Upper lobe of left lung (tissue), 6 donors: ENCODE results near the gene NMT2. TPM values are rescaled to one million over a fixed set of nuclear protein-coding genes. Genes with fewer than 3 reads are reported as not detected.
A peak's percentile ranks its signal among the peaks of the same experiment; 100 is the strongest.
"Not testable (repeated sequence)": the region's sequence is repeated elsewhere in the genome, so short reads cannot be mapped to it uniquely, and the experiment has no call there.

ENCODE experiments used
- ATAC-seq, 2 donors: fragments of 200-7000 bp; cut with Tn5 transposase; one replicate each; pipeline ENCODE4 v1.9.1; 2022; ENCODE audit warnings: mild to moderate bottlenecking in 2 of 2, moderate library complexity in 2 of 2; ENCODE audit not compliant: low FRiP score in 2 of 2
- DNase-seq, 2 donors: peaks; one replicate each; pipeline ENCODE4 v3.0.0-alpha.2; 2019 to 2020
- H3K27ac ChIP-seq, 4 donors: fragments of 200-600 bp; sonication (generic); one replicate each; pipeline ENCODE4 v1.5.1; 2016 to 2019
- H3K27me3 ChIP-seq, 4 donors: fragments of 200-600 bp; sonication (generic); one replicate each; pipeline ENCODE4 v1.5.1; 2017 to 2019
- H3K36me3 ChIP-seq, 4 donors: fragments of 200-600 bp; sonication (generic); one replicate each; pipeline ENCODE4 v1.5.1; 2016 to 2019
- H3K4me1 ChIP-seq, 4 donors: fragments of 200-600 bp; sonication (generic); one replicate each; pipeline ENCODE4 v1.5.1; 2018 to 2019
- H3K4me3 ChIP-seq, 4 donors: fragments of 200-600 bp; sonication (generic); one replicate each; pipeline ENCODE4 v1.5.1; 2017 to 2019; ENCODE audit warnings: mild to moderate bottlenecking in 2 of 4, moderate library complexity in 1 of 4
- H3K9me3 ChIP-seq, 4 donors: fragments of 200-600 bp; sonication (generic); one replicate each; pipeline ENCODE4 v1.5.1; 2018 to 2019
- EP300 ChIP-seq, 4 donors: sonication (generic); formaldehyde crosslinking; IDR thresholded peaks; one replicate each; pipeline ENCODE4 v1.5.1; 2017; ENCODE audit warnings: antibody characterized with exemption in 4 of 4, control low read depth in 2 of 4
- POLR2A ChIP-seq, 4 donors: fragments of 450-650 bp; IDR thresholded peaks; one replicate each; pipeline ENCODE4 v1.5.1; 2016 to 2017; ENCODE audit warnings: antibody characterized with exemption in 4 of 4, mild to moderate bottlenecking in 2 of 4
- POLR2AphosphoS5 ChIP-seq, 2 donors: sonication (generic); formaldehyde crosslinking; IDR thresholded peaks; one replicate each; pipeline ENCODE4 v1.5.1; 2017; ENCODE audit warnings: antibody characterized with exemption in 2 of 2
- WGBS, 2 donors: methylation state at CpG; one replicate each; pipeline ENCODE4 v1.1.5; 2017 to 2018; 5-methylcytosine and 5-hydroxymethylcytosine counted together
- total RNA-seq, 6 donors: library from RNA; depleted of rRNA in 4 of 6; stranded (reverse); fragments of >200 nt in 4 of 6; gene quantifications; one replicate each; pipeline versions ENCODE4 v1.1.0 to v1.2.1, GENCODE V29; 2016 to 2021
- TF ChIP-seq, protein P1 (sequence below), 6 experiments: fragments of 450-650 bp in 4 of 6; fragments of 200-600 bp in 2 of 6; sonication (generic) in 2 of 6; IDR thresholded peaks; one replicate each; pipeline ENCODE4 v1.5.1; 2016 to 2019; ENCODE audit warnings: antibody characterized with exemption in 6 of 6
- donor health status: DM: no; HTN: no; CAD: no; lungs with moderate emphysema.
- donor health status: DM: no; HTN: yes; CAD: no; lungs with severe emphysema.

Gene NMT2
- total RNA-seq, 6 donors from 2014 or later: 6.4 to 12.0 (median 8.6) TPM

DNA sequence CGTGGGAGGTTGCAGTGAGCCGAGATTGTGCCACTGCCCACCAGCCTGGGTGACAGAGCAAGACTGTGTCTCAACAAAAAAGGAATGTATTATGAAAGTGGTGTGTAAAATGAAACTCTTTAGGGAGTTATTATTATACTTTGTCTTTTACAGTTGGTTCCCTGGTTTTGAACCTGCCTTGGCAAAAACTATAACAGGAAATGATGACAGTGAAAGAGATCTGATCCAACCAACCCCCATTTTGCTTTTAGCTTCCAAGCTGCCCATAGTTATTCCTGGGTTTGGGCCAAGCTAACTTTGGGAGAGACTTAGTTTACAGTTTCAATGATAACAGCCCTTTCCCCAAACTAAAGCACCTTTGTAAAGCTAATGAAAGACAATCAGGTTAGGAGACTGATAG lies 34.1 kb upstream of the NMT2 start:
- H3K36me3 ChIP-seq: no peaks in the 10 kb centered on the region
- H3K9me3 ChIP-seq: no peaks in the 10 kb centered on the region
- H3K27me3 ChIP-seq: no peaks in the 10 kb centered on the region
- no peak overlapping the region for H3K4me3 ChIP-seq
- no peak overlapping the region for H3K27ac ChIP-seq
- DNase-seq (no peak), ATAC-seq (no peak)
- peaks cover 0 to 6% (median 2%) of the 10 kb centered on the region in 4 donors for H3K4me1 ChIP-seq
- no peak for TF ChIP-seq POLR2AphosphoS5 (IDR thresholded peaks at IDR 0.05)
- TF ChIP-seq, protein P1, sequence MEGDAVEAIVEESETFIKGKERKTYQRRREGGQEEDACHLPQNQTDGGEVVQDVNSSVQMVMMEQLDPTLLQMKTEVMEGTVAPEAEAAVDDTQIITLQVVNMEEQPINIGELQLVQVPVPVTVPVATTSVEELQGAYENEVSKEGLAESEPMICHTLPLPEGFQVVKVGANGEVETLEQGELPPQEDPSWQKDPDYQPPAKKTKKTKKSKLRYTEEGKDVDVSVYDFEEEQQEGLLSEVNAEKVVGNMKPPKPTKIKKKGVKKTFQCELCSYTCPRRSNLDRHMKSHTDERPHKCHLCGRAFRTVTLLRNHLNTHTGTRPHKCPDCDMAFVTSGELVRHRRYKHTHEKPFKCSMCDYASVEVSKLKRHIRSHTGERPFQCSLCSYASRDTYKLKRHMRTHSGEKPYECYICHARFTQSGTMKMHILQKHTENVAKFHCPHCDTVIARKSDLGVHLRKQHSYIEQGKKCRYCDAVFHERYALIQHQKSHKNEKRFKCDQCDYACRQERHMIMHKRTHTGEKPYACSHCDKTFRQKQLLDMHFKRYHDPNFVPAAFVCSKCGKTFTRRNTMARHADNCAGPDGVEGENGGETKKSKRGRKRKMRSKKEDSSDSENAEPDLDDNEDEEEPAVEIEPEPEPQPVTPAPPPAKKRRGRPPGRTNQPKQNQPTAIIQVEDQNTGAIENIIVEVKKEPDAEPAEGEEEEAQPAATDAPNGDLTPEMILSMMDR (IDR thresholded peaks at IDR 0.05): no peak
- 82 to 88% methylated on average over 2 of the region's 2 CpGs for WGBS, 2 donors

DNA sequence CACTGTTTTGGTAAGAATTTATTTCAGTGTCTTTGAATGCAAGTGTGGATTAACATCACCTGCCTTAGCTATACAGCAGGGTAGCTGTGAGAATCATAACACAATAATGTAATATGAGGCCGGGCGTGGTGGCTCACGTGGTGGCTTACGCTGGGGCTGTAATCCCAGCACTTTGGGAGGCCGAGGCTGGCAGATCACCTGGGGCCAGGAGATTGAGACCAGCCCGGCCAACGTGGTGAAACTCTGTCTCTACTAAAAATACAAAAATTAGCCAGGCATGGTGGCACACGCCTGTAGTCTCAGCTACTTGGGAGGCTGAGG lies 33.8 kb upstream of the NMT2 start:
- H3K27me3 ChIP-seq, H3K9me3 ChIP-seq, H3K4me1 ChIP-seq, DNase-seq, H3K36me3 ChIP-seq, H3K4me3 ChIP-seq, ATAC-seq, H3K27ac ChIP-seq: not testable (repeated sequence)
- WGBS, 2 donors: 87 to 93% methylated on average over 7 to 8 of the region's 8 CpGs

DNA sequence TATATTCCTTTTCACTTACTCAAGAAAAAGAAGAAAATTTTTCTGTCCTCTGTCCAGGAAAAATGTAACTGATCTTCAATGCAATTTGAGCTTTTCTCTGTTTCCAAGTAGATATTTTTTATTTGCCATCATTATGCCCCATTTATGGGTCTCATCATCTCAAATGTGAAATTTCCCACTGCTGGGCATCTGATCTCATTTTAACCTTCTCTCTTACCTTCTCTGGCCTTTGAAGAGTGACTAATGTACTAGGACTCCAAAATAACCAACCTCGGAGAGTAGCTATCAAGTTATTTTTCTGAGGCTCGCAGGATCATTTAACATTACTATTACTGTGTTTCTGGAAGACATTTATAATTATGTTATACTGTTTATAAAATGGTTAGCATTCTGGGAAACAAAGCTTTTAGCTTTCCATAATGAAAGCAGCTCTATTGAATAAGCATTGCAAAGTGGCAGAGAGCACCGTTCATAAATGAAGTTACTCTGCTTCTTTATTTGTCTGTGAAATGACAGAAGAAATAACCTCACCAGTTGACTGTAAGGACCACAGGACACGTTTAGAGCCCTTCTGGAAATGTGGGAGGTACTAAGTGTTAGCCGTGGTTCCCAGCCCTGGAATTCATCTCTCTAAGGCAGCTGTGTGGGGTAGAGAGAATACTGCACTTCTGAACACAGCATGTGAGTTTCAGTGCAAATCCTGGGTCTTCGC lies 33.3 kb upstream of the NMT2 start:
- H3K27me3 ChIP-seq: no peaks in the 10 kb centered on the region
- TF ChIP-seq POLR2AphosphoS5 (IDR thresholded peaks at IDR 0.05): no peak
- TF ChIP-seq, protein P1 (IDR thresholded peaks at IDR 0.05): no peak
- no peak for TF ChIP-seq POLR2A (IDR thresholded peaks at IDR 0.05)
- TF ChIP-seq EP300 (IDR thresholded peaks at IDR 0.05): no peak
- DNase-seq (no peak), ATAC-seq (no peak)
- 70 to 77% methylated on average over 6 of the region's 6 CpGs for WGBS, 2 donors
- H3K4me1 ChIP-seq: peaks cover 0 to 6% (median 2%) of the 10 kb centered on the region in 4 donors
- no peak overlapping the region for H3K27ac ChIP-seq
- H3K4me3 ChIP-seq: no peak overlapping the region
- no peaks in the 10 kb centered on the region for H3K9me3 ChIP-seq
- H3K36me3 ChIP-seq: no peaks in the 10 kb centered on the region

DNA sequence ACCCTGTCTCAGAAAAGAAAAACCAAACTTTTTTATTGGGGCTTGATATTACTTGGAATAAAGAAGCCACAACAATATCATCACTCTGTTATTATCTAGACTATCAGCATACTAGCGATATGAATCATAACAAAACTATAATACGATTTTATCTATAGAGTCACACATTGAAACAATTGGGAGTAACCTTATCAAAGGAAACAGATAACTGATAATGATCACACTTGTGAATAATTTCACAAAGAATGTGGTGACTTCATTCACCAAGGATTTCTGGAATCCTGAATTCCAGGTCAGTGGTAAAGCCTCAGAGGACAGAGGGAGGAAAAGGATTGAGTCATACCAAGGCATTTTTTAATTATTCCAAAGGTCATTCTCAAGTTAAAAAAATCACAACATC lies 32.1 kb upstream of the NMT2 start:
- no peaks in the 10 kb centered on the region for H3K27me3 ChIP-seq
- no peaks in the 10 kb centered on the region for H3K36me3 ChIP-seq
- H3K9me3 ChIP-seq: no peaks in the 10 kb centered on the region
- H3K4me3 ChIP-seq: no peak overlapping the region
- H3K27ac ChIP-seq: no peak overlapping the region
- TF ChIP-seq, protein P1 (IDR thresholded peaks at IDR 0.05): no peak
- TF ChIP-seq EP300 (IDR thresholded peaks at IDR 0.05): peak in 1 of 4 donors; percentile 43
- peak in 1 of 2 donors; percentile 76 for ATAC-seq
- 32 to 59% methylated on average over 2 of the region's 2 CpGs for WGBS, 2 donors
- peaks cover 0 to 6% (median 2%) of the 10 kb centered on the region in 4 donors for H3K4me1 ChIP-seq
- no peak for DNase-seq

DNA sequence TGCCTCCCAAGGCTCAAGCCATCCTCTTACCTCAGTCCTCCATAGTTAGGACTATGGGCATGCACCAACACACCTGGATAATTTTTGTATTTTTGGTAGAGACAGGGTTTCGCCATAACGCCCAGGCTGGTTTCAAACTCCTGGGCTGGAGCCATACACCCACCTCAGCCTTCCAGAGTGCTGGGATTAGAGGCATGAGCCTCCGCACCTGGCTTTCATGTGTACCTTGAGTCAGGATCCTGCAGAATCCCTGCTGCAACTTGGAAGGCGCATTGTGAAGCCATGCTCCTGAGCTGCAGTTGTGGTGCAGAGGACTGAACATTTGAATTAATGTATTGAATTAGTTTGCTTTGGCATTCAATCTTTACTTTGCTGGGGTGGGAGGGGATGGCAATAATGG lies 29.4 kb upstream of the NMT2 start:
- ATAC-seq: no peak
- Histone ChIP-seq H3K27me3 (no peaks in the 10 kb centered on the region), H3K4me3 (no peak overlapping the region), H3K4me1 (peaks cover 0 to 6% (median 2%) of the 10 kb centered on the region in 4 donors), H3K27ac (peak overlapping the region in 1 of 4 donors; percentile 11), H3K9me3 (no peaks in the 10 kb centered on the region), H3K36me3 (no peaks in the 10 kb centered on the region)
- no peak for DNase-seq
- WGBS, 2 donors: 95 to 100% methylated on average over 4 of the region's 4 CpGs
- TF ChIP-seq POLR2A (IDR thresholded peaks at IDR 0.05): no peak
- TF ChIP-seq, protein P1 (IDR thresholded peaks at IDR 0.05): no peak
- TF ChIP-seq EP300 (IDR thresholded peaks at IDR 0.05): no peak
- no peak for TF ChIP-seq POLR2AphosphoS5 (IDR thresholded peaks at IDR 0.05)
